ENCODE data around the gene ACOXL.

The ACOXL gene

DNA sequence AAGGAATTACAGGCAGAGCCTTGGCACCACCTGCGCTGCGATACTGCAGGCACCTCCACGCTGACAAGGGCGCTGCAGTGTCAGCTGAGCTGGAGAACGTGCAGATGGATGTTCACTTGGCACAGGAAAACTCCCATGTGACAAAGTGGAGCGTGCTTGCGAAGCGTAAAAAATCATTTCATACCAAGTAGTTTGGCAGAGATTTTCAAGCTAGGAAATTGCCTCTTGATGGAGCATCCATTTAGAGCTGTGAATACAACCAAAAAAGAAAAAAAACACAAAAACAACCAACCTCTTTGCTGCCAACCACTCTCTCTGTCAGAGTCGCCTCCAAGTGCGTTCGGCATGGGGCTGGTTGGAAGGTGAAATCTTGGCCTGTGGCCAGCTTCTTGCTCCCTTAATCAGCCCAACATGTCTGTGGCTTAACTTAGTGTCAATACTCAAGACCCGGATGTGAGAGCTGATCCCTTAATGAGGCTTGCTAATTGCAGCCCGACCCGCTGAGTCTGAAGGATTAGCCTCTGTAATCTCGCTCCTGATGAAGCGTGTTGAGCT is 38.1 kb downstream of the ACOXL start:
- TF ChIP-seq CTCF (conservative IDR thresholded peaks at IDR 0.05; ENCODE audit: low read depth) = no peak
- CTCF ChIA-PET = interaction anchor here (1.3 kb wide), 1 partner anchor 15 kb away, joined by 7 read pairs; no protein-coding TSS in a partner anchor
- POLR2A ChIA-PET (ENCODE audit: low non-redundant PET) = no interaction called here
- DNase-seq (ENCODE audit: low spot score) = no peak
- H3K27ac ChIP-seq = no peak overlapping the region

DNA sequence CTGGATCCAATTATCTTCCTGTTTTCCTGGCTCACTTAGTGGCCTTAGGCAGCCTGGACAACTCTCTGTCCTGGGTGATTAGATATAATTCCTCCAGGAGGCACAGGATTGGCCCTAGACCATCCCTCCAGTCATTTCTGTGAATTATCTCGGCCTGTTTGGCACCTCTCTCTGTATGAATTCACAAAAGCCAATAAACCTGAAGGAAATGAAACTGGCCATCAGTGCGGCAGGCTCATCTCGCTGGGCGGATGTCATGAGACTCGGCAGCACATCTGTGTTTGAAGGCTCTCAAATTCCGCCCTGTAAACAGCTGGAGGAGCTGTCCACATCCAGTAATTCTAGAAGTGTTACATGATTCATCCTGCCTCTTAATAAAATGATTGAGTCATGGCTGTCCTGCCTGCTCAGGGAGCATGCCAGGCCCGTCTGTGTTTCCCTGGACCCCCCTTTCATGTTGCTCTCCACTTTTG is 38.6 kb downstream of the ACOXL start:
- peak; percentile 77 for DNase-seq (ENCODE audit: low spot score)
- ChIA-PET CTCF (interaction anchor here (1.3 kb wide), 1 partner anchor 15 kb away, joined by 7 read pairs; no protein-coding TSS in a partner anchor), POLR2A (ENCODE audit: low non-redundant PET) (no interaction called here)
- H3K27ac ChIP-seq = no peak overlapping the region
- TF ChIP-seq CTCF (conservative IDR thresholded peaks at IDR 0.05; ENCODE audit: low read depth) = no peak

DNA sequence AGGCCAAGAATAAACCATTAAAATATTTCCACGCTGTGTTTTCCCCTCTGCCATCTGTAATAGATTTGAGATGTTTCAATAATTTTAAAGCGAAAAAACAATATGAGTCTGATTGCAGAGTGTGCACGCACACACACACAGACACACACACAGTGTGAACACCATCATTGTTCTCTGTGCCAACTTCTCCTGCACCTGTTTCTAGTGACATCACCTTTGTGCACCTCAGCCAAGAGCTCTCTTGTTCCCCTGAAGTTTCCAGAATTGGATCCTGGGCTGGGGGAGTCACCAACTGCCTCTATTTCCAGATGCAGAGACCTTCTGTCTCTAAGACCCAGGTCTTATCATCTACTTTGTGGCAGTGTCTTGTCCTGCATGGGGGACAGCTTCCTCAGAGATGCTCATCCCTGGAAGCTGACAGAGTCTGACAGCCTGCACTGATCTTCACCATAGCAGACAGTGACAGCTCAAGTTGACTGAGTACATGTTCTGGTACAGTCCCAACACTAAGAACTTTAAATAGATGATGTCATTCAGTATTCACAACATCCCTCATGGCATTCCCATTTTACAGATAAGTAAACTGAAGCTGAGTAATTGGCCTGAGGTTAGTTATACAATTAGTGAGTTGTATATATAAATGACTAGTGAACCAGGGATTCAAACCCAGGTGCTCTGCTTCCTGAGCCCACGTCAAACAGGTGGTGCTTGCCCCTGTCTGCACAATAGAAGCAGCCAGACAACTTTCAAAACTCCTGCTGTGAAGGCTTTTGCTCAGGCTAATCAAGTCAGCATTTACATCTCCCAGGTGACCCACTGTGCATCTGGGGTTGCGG is 39.4 kb downstream of the ACOXL start:
- CTCF ChIA-PET = interaction anchor here (1.3 to 1.6 kb wide), 2 partner anchors 16 to 17 kb away, joined by 5 to 7 read pairs; no protein-coding TSS in a partner anchor

DNA sequence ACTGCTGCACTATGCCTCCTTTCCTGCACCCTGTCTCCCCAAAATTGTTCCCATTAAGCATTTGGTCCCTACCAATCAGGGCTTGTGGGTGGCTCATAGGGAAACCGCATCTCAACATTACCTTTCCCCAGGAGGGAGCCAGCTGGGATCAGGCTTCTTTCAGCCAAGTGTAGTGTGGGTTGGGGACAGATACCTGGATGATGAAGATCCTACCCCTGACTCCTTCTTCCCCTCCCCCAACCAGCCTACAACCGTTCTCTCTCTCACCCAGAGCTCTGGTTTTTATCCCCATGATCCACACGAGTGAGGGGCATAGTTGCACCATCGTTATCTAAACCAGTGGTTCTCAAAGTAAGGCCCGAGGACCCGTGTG is 40.0 kb downstream of the ACOXL start:
- H3K27ac ChIP-seq = no peak overlapping the region
- POLR2A ChIA-PET (ENCODE audit: low non-redundant PET) = no interaction called here
- CTCF ChIA-PET = interaction anchor here (1.6 kb wide), 1 partner anchor 17 kb away, joined by 5 read pairs; no protein-coding TSS in a partner anchor
- TF ChIP-seq CTCF (conservative IDR thresholded peaks at IDR 0.05; ENCODE audit: low read depth) = no peak
- no peak for DNase-seq (ENCODE audit: low spot score)

More for the DNA sequence above, 39.4 kb downstream of the ACOXL start:
- TF ChIP-seq CTCF (conservative IDR thresholded peaks at IDR 0.05; ENCODE audit: low read depth) = no peak
- DNase-seq (ENCODE audit: low spot score) = no peak
- H3K27ac ChIP-seq = no peak overlapping the region
- POLR2A ChIA-PET (ENCODE audit: low non-redundant PET) = no interaction called here

DNA sequence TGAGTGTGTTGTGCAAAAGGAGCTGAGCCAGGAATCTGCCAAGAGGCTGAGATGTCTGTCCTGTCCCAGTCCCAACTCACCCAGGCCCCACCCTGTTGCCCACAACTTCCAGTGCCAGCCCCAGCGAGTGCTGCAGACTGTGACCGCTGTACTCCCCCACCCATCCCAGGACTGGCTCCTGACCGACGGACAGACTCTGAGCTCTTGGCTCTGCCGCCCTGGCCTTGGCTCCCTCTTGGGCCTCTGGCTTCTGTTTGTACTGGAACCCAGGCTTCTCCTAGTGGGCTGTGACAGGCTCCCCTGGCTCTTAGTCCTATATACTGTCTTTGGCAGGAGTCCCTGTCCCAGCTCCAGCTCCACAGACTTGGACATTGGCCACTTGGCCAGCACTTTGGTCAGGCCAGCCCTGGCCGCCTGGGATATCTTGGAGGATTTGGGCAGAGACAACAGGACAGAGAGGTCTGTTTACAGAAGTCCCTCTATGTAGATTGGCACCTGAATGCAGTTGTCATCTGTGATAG is 41.1 kb downstream of the ACOXL start:
- POLR2A ChIA-PET (ENCODE audit: low non-redundant PET) = no interaction called here
- peak overlapping the region; percentile 23; the same call in 1 of the 2 replicates for H3K27ac ChIP-seq
- no peak for DNase-seq (ENCODE audit: low spot score)
- CTCF ChIA-PET = interaction anchor here (1.6 kb wide), 1 partner anchor 18 kb away, joined by 5 read pairs; no protein-coding TSS in a partner anchor
- no peak for TF ChIP-seq CTCF (conservative IDR thresholded peaks at IDR 0.05; ENCODE audit: low read depth)

DNA sequence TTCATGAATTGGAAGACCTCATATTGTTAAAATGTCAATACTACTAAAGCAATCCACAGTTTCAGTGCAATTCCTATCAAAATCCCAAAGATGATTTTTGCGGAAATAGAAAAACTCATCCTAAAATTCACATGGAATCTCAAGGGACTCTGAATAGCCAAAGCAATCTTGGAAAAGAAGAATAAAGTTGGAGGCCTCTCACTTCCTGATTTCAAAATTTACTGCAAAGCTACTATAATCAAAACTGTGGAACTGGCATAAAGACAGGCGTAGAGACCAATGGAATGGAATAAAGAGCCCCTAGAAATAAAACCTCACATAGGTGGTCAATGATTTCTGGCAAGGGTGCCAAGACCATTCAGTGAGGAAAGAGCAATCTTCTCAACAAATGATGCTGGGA is 42.3 kb downstream of the ACOXL start:
- CTCF ChIA-PET = no interaction called here
- POLR2A ChIA-PET (ENCODE audit: low non-redundant PET) = no interaction called here
- TF ChIP-seq CTCF (conservative IDR thresholded peaks at IDR 0.05; ENCODE audit: low read depth) = no peak
- DNase-seq (ENCODE audit: low spot score) = no peak
- H3K27ac ChIP-seq = no peak overlapping the region

Data from RWPE1 (cell line).